Central memory CD4-positive, alpha-beta T cell (primary cell): ENCODE results near the gene P2RX4.
"Not testable (repeated sequence)": the region's sequence is repeated elsewhere in the genome, so short reads cannot be mapped to it uniquely, and the experiment has no call there.

Experiments
- DNase-seq: peaks from one replicate; pipeline ENCODE4 v3.0.0; 2022

P2RX4 gene

GRCh38 chr12:121279507-121279915, 69.6 kb downstream of the P2RX4 start:
- DNase-seq, result no peak

- DNase-seq, result not testable (repeated sequence)
These were observed 70.6 kb downstream of the P2RX4 start for GRCh38 chr12:121280531-121280930.

GRCh38 chr12:121281116-121281515, 71.2 kb downstream of the P2RX4 start:
- not testable (repeated sequence) for DNase-seq

GRCh38 chr12:121282072-121282742, 72.3 kb downstream of the P2RX4 start:
- DNase-seq, result no peak

- DNase-seq, result not testable (repeated sequence)
These were observed 73.0 kb downstream of the P2RX4 start for GRCh38 chr12:121282910-121283309.

- DNase-seq, result no peak
These were observed 73.5 kb downstream of the P2RX4 start for GRCh38 chr12:121283388-121283787.
